ENCODE measurements around the gene JAG2. TPM values are rescaled to one million over a fixed set of nuclear protein-coding genes. Genes with fewer than 3 reads are reported as not detected.

JAG2 gene
- total RNA-seq, 6 experiments from 2014 or later = 0.23 to 0.76 (median 0.42) TPM

- peaks cover 5% of the 10 kb centered on the region; the same call in 1 of the 2 replicates for H3K9me3 Mint-ChIP-seq
- no peak for DNase-seq
- peaks cover 6% of the 10 kb centered on the region; the same call in 1 of the 2 replicates for H3K4me1 Mint-ChIP-seq (ENCODE audit: low read depth)
- TF ChIP-seq CTCF (IDR thresholded peaks at IDR 0.05) = no peak
- H3K27me3 Mint-ChIP-seq (ENCODE audit: insufficient read depth) = peaks cover 16% of the 10 kb centered on the region
- H3K4me3 Mint-ChIP-seq = no peak overlapping the region
- no peak overlapping the region for H3K27ac Mint-ChIP-seq
- peaks cover 4% of the 10 kb centered on the region; the same call in 1 of the 2 replicates for H3K36me3 Mint-ChIP-seq (ENCODE audit: low read depth)
Observed at GRCh38 chr14:105097794-105098127, 70.8 kb downstream of the JAG2 start.

GRCh38 chr14:105096206-105096875 is 72.2 kb downstream of the JAG2 start:
- TF ChIP-seq CTCF (IDR thresholded peaks at IDR 0.05) = no peak
- no peak for DNase-seq
- H3K36me3 Mint-ChIP-seq (ENCODE audit: low read depth) = peaks cover 4% of the 10 kb centered on the region; the same call in 1 of the 2 replicates
- H3K4me1 Mint-ChIP-seq (ENCODE audit: low read depth) = peaks cover 17% of the 10 kb centered on the region
- H3K27ac Mint-ChIP-seq = no peak overlapping the region
- H3K4me3 Mint-ChIP-seq = no peak overlapping the region
- H3K9me3 Mint-ChIP-seq = peaks cover 5% of the 10 kb centered on the region; the same call in 1 of the 2 replicates
- peaks cover 9% of the 10 kb centered on the region for H3K27me3 Mint-ChIP-seq (ENCODE audit: insufficient read depth)

- no peak overlapping the region for H3K27ac Mint-ChIP-seq
- TF ChIP-seq CTCF (IDR thresholded peaks at IDR 0.05) = no peak
- H3K36me3 Mint-ChIP-seq (ENCODE audit: low read depth) = peaks cover 4% of the 10 kb centered on the region; the same call in 1 of the 2 replicates
- H3K4me3 Mint-ChIP-seq = no peak overlapping the region
- DNase-seq = no peak
- H3K4me1 Mint-ChIP-seq (ENCODE audit: low read depth) = peaks cover 23% of the 10 kb centered on the region
- H3K9me3 Mint-ChIP-seq = peaks cover 5% of the 10 kb centered on the region; the same call in 1 of the 2 replicates
- peaks cover 3% of the 10 kb centered on the region for H3K27me3 Mint-ChIP-seq (ENCODE audit: insufficient read depth)
Observed at GRCh38 chr14:105095236-105095805, 73.3 kb downstream of the JAG2 start.

DNA sequence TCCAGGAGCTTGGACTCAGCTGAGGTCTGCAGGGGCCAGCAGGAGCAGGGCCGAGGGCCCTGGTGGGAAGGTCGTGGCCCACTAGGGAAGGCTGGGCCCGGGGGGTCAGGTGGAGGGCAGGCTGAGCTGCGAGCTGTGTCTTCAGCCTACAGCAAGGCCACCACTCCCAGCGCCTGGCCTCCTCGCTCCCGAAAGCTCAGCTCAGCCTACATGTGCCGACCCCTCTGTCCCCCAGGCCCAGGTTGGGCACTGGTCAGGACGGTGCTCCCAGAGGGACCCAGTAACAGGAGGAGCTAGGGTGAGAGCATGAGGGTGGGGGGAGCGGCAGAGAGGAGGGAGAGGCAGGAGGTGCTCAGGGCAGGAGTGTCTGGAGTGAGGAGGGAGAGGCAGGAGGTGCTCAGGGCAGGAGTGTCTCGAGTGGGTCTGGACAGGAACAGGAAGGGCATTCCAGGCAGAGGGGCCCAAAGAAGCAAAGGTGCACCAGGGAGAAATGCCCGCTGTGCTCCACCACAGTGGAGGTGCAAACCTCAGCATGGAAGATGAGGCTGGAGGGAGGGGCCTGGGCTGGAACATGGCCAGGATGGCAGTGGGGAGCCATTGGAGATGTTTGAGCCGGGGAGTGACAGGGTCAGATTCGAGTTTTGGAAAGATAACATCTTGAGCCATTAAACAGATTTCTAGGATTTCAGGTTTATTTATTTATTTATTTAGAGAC is 74.2 kb downstream of the JAG2 start:
- no peak for TF ChIP-seq CTCF (IDR thresholded peaks at IDR 0.05)
- Mint-ChIP-seq H3K9me3 (no peaks in the 10 kb centered on the region; the same call in 1 of the 2 replicates), H3K36me3 (ENCODE audit: low read depth) (no peaks in the 10 kb centered on the region; the same call in 1 of the 2 replicates), H3K27ac (peak overlapping the region; percentile 31; the same call in 1 of the 2 replicates), H3K4me3 (peak overlapping the region; percentile 77), H3K4me1 (ENCODE audit: low read depth) (peaks cover 23% of the 10 kb centered on the region), H3K27me3 (ENCODE audit: insufficient read depth) (peaks cover 3% of the 10 kb centered on the region)
- DNase-seq = no peak

DNA sequence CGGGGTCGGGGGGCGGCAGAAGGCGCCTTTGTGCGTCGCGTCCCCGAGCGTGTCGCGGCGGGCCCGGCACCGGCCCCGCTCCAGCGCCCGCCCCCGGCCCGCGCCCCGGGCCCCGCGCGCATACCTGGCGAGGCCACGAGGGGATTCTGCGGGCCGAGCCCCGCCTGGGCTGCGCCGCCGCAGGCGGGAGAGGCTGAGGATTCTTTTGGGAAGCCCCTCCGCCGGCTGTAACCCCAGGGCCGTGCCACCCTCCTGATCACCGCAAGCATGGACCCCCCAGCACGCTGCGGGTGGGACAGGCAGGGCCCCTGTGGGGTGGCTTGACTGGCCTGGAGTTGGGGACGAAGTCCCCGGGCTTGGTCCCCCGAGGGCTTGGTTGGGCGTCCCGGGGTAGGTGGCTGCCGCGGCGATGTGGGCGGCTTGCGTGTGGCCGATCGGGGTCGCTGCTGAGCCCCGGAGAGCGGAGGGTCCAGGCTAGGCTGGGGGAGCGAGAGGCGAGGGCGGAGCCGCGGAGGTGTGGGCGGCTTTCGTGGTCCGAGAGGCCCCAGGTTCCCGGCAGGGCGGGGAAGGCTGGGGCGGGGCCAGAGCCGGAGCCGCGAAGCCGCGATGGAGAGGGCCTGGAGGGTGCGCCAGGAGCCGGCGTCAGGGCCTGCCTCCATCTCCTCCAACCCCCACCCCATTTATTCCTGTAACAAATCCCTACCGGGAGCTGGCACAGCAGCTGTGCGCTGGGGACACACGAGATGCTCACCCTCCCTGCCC is 75.0 kb downstream of the JAG2 start:
- Mint-ChIP-seq H3K36me3 (ENCODE audit: low read depth) (no peaks in the 10 kb centered on the region), H3K4me3 (peak overlapping the region; percentile 77), H3K9me3 (no peaks in the 10 kb centered on the region), H3K27me3 (ENCODE audit: insufficient read depth) (no peaks in the 10 kb centered on the region; the same call in 1 of the 2 replicates), H3K4me1 (ENCODE audit: low read depth) (peaks cover 29% of the 10 kb centered on the region), H3K27ac (peak overlapping the region; percentile 31; the same call in 1 of the 2 replicates)
- peak; percentile 76 for TF ChIP-seq CTCF (IDR thresholded peaks at IDR 0.05)
- peak; percentile 67 for DNase-seq
